HG02588 (cell line): Measurements from ENCODE around the gene CHST7.
"Not testable (repeated sequence)": the region's sequence is repeated elsewhere in the genome, so short reads cannot be mapped to it uniquely, and the experiment has no call there.

Experiments used
- ATAC-seq: cut with Tn5 transposase; IDR thresholded peaks from one replicate; pipeline ENCODE4 v1.9.1; 2021; ENCODE audit warnings: mild to moderate bottlenecking, moderate library complexity; ENCODE audit not compliant: unreplicated experiment

The CHST7 gene

DNA sequence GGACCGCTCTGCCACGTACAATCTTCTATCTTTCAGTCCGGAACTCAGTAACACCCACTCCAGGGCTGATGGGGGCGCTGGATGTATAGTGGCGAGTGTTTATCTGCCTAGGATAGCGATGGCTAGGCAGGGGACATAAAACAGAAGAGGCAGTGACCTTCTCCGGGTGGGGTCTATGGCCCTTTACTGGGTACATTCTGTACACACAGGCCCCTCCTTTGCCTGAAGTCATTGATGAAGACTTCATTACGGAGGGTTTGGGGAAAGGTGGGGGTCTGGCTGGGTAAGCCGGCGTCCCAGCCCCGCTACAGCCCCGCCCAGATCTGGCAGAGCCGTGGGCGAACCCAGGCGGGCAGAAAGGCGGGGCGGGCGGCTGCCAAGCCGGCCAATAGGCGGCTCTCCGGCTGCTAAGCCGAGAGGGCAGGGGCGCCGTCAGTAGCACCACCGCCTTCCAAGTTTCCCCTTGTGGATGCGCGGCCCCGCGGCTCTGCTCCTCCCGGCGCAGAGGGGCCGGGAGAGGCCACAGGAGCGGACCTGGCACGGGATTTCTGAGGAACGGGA is at the start of gene CHST7:
CHST7 (plus strand) TSS at position 435 of the 561 bp plus-strand sequence. CDS start 167 bp downstream, outside the sequence.
- ATAC-seq: peak; percentile 44

GRCh38 chrX:46528640-46529039 is 44.9 kb upstream of the CHST7 start:
- ATAC-seq: not testable (repeated sequence)

DNA sequence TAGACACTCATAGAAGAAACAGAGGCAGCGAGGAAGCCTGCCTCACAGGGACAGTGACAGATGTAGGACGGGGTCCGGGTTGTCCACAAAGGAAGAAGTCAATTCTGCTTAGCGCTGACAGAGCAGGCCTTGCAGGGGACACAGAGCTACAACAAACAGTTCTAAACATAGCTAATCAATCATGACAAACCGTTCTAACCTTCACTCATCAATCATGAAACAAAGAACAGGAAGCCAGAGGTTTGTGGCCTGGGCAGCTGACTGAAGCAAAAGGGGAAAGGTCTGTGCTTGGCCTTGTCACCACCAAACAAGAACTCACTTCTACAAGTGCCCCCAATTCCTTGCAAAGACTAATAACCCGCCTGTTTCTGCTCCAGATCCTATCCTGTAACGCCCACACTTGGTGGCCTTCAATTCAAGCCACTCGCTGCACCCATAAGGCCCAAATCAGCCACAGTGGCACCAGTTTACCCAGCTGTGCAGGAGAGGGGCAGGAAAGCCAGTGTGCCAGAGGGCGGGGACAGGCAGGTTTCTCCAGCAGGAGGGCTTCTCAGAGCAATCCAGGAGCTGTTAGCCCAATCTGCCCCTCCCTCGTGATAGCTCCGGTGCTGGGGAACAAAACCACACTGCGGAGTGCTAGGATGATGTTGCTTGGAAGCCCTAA is 43.7 kb upstream of the CHST7 start:
- not testable (repeated sequence) for ATAC-seq

- ATAC-seq: not testable (repeated sequence)
Observed at GRCh38 chrX:46530404-46530908, 43.1 kb upstream of the CHST7 start.

DNA sequence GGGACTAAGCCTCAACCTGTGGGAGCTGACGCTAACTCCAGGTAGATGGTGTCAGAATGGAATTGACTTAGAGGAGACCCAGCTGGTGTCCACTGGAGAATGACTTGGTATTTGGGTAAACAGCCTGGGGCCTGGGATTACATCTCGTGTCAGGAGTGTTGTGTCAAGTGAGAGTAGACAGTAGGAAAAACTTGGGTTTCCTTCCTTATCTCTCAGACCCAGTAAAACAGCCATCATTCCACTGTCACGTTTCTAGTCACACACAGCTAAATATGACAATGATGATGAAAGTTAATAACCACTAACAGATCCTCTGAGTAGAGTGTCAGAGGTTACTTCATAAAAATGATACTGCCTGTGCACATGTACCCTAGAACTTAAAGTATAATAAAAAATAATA is 42.1 kb upstream of the CHST7 start:
- ATAC-seq: no peak

DNA sequence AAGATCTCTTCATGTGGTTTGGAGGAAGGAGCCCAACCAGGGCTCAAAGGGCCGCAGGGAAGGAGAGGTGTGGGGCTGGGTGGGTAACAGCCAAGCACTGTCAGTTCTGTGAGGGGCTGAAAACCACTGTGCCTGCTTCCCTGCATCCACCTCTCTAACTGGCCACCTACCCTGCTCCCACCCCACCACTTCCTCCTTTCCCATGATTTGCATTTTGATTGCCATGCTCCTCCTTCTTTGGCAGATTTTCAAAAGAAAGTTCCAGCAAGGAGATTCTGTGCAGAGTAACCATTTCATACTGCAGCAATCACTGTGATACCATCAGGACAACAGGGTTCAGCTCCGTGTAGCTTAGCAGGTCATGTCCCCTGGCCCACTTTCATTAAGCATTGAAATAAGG is 30.1 kb upstream of the CHST7 start:
- ATAC-seq: no peak

DNA sequence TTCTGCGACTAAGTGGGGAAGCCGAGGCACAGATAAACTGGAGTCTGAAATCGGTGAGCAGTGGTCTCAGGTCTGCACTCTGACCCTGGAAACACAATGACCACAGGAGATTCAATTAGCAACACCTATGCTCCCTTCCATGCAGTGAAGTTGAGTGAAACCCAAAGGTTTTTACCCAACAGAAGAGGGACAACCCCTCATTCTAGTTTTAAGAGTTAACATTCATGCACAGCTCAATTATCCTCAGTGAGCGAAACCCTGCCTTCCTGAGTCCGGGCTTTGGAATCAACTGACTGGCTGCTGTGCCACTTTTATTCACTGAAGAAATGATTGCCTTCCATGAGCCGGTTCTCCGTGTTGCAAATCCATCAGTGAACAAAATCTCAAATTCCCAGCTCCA is 29.0 kb upstream of the CHST7 start:
- ATAC-seq: not testable (repeated sequence)

DNA sequence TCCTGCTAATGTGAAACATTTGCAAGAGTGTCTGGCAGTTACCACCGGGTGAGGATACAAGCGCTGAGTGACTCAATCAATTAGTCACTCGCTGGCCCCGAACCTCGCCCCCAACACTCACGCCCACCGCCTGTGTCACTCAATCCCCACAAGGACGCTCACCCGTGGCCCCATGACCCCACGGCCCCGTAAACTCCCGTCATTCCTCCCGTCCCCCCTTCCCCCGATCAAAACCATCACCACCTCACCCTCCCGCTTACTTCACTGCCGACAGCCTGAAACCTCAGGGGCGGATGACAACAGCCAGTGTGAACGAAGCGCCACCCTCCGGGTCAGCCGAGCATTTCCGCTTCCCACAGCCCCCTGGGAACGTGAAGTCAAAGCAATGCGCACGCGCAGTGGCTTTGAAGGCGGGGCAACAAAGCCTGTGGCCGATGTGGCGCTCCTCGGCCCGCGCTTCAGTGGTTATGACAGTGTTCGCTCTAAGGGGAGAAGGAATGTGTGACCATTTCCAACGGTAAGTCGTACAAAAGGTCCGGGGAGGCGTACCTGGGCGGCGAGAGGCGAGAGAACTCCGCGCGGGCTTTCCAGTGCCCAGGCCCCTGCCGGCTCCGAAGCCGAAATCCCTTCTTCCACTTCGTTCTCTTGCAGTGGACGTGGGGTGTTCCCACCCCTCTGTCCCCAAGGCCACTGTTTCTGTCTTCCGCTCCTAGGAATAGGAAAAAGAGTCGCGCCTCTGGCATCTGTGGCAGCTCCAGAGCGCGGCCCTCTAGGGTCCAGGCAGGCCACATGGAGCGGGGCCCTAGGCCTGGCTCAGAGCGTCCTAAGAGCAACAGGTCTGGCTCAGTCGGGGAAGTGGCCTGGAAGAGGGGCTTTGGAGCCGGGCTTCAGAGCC is 28.2 kb upstream of the CHST7 start, which contains the start of gene ZNF674:
ZNF674 (minus strand) TSS at position 311 of the 895 bp plus-strand sequence. CDS start 3,334 bp downstream, outside the sequence.
- ATAC-seq: peak; percentile 82

- no peak for ATAC-seq
Observed at GRCh38 chrX:46547857-46548256, 25.7 kb upstream of the CHST7 start.

GRCh38 chrX:46549914-46550313 is 23.7 kb upstream of the CHST7 start:
- ATAC-seq: no peak

- no peak for ATAC-seq
Observed at GRCh38 chrX:46551494-46552128, 22.0 kb upstream of the CHST7 start.

- ATAC-seq: no peak
Observed at GRCh38 chrX:46553935-46554334, 19.6 kb upstream of the CHST7 start.

GRCh38 chrX:46554942-46555341 is 18.6 kb upstream of the CHST7 start:
- no peak for ATAC-seq

GRCh38 chrX:46559062-46559461 is 14.5 kb upstream of the CHST7 start:
- no peak for ATAC-seq

DNA sequence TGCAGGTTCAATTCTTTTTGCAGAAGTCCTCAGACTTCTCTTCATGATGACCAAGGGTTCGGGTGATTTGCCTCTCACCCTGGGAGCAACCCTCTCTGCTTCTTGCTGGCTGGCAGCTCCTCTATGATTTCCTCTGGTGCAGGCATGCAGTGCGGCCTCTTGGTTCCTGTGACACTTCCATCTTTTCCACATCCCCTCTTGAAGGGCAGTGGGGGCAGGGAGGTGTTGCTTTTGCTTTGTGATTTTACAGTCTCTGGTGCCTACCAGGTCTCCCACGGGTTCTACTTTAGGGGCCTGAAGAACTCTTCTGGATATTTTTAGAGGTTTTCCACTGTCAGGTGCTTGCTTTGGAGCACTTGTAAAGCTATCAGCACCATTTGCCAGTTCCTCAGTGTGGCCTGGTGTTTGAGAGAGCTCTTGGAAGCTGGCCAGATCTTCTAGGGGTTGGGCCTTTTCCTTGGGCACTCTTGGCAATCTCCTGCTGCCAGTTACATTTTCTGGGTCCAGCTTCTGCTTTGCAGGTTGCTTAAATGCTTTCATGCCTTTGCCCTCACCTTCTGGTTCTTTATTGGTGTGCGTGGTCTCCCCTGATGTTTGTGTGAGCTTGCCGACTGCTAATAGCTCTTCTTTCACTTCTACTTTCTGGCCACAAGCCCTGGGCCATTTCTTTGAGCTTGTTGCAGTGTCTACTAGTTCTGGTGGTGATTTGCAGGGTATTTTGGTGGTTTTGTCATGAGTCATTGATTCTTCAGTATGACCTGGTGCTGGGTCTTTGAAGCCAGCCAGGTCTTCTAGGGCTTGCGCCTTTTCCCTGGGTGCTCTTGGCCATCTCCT is 11.5 kb upstream of the CHST7 start:
- ATAC-seq: peak; percentile 97

DNA sequence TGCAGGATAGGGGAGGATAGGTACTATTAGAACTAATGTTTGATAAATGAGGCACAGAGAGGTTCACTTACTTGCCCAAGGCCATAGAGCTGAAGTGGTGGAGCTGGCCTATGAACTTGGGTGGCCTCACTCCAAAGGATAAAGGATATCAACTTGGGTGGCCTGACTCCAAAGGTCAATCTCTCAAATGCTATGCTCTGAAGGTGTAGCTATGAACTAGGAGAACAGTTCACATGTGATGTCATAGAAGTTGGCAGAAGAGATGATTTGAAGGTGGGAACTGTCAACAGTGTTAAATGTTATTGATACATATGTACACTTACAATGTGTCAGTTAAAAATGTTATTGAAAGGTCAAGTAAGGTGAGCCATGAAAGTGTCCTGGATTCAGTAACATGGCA is 6.2 kb upstream of the CHST7 start:
- no peak for ATAC-seq

DNA sequence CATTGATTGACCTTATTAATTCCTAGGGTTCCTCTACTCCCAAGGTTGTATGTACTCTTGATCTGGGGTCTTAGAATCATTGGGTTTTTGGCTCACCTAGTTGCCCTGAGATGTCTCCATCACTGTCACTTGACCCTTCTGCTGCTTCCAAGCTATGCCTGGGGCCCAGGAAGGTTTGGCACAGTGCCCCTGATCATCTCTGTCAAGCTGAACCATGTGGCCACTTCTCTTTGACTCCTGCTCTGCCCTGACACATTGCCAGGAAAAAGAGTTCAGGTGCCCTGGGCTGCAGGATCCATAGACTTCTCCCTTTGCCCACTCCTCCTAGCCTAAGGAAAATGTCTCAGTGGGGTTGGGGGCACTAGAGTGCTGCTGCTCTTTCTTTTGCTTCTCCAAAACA is 3.9 kb upstream of the CHST7 start:
- ATAC-seq: no peak

GRCh38 chrX:46571423-46572339 is 1.9 kb upstream of the CHST7 start:
- no peak for ATAC-seq

GRCh38 chrX:46572340-46572936 is 1.1 kb upstream of the CHST7 start:
- ATAC-seq: no peak
